ENCODE measurements around the gene ING3. TPM values are rescaled to one million over a fixed set of nuclear protein-coding genes. Genes with fewer than 3 reads are reported as not detected.

Gene ING3, protein sequence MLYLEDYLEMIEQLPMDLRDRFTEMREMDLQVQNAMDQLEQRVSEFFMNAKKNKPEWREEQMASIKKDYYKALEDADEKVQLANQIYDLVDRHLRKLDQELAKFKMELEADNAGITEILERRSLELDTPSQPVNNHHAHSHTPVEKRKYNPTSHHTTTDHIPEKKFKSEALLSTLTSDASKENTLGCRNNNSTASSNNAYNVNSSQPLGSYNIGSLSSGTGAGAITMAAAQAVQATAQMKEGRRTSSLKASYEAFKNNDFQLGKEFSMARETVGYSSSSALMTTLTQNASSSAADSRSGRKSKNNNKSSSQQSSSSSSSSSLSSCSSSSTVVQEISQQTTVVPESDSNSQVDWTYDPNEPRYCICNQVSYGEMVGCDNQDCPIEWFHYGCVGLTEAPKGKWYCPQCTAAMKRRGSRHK
- total RNA-seq = 12.7 and 18.0 TPM in 2 replicates

DNA sequence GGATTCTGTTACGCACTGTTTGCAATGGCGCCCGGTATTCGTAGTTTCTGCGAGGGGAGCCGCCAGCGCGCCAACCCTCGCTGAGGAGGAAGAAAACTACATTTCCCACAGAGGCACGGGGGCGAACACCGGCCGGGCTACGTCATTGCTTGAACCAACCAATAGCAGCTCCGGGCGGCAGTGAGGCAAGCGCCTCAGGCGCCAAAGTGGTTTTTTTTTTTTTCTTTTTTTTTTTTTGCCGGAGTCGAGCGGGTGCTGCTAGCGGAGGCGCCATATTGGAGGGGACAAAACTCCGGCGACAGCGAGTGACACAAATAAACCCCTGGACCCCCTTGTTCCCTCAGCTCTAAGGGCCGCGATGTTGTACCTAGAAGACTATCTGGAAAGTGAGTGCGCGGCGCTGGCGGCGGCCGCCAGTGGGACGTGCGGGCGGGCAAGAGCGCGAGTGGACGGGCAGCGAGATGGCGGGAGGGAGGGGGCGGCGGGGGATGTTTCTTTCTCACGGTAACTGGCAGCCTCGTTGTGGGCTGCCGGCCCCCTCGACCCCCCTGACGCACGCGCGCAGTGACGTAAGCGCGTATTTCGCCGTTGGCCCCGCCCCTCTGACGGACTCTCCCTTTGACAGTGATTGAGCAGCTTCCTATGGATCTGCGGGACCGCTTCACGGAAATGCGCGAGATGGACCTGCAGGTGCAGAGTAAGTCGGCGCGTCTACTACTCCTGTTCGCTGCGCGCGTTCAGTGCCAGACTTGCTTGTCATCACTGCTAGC is at the start of gene ING3:
Gene ING3, plus strand, starts transcription at position 239 of the 770 bp plus-strand sequence. Its CDS starts 120 bp downstream, at position 359.

DNA sequence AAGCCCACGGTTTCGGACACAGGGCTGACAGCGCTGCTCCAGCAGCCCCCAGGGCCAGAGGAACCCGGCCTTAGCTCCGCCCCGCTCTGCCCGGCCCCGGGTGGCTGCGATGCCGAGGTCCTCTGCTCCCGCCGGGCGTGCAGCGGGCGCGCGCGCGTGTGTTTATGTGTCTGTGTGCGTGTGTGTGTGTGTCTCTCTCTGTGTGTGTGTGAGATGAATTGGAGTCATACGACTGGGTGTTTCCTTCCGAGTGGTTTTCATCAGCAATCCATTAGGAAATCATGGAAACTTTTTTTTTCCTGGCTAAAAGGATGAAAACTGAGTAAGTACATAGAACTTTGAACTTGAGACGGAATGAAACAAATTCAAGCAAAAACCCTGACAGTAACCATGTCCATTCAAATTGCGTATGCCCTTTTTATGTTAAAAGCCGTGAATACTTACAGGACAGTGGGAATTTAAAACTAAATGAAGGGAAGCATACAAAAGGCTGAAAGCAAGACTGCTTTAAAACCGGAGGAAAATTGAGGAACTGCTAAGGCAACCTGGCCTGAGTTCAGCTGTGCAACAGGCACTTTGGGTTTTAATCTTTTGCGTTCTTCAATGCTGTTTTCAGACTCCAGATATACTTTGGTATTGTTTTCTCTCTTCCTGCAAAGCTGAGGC is 38.1 kb downstream of the ING3 start, which contains the start of gene CPED1:
Gene CPED1, plus strand, starts transcription at position 121 of the 666 bp plus-strand sequence. CDS start 911 bp downstream, outside the sequence.

Other genes starting within 250 kb of the ING3 start
- gene TSPAN12, start 92.6 kb upstream of the ING3 start, total RNA-seq = 8.8 and 10.4 TPM in 2 replicates
- 3.9 and 4.0 TPM in 2 replicates for gene CPED1, start 37.9 kb downstream of the ING3 start, total RNA-seq

All from mammary microvascular endothelial cell (primary cell).